HL-60/S4 treated with retinoic acid at 250 ng/mL for 4 days and 3 days (cell line): ENCODE data around the gene GPR107.
"Not testable (repeated sequence)": the region's sequence is repeated elsewhere in the genome, so short reads cannot be mapped to it uniquely, and the experiment has no call there.

Experiments
- in situ Hi-C: fragments of 300-500 bp; cut with MboI; formaldehyde crosslinking; loops from 2 replicates; pipeline ENCODE4 v1.7.0; 2022; ENCODE audit warnings: low sequenced_read_pairs

GPR107 gene

DNA sequence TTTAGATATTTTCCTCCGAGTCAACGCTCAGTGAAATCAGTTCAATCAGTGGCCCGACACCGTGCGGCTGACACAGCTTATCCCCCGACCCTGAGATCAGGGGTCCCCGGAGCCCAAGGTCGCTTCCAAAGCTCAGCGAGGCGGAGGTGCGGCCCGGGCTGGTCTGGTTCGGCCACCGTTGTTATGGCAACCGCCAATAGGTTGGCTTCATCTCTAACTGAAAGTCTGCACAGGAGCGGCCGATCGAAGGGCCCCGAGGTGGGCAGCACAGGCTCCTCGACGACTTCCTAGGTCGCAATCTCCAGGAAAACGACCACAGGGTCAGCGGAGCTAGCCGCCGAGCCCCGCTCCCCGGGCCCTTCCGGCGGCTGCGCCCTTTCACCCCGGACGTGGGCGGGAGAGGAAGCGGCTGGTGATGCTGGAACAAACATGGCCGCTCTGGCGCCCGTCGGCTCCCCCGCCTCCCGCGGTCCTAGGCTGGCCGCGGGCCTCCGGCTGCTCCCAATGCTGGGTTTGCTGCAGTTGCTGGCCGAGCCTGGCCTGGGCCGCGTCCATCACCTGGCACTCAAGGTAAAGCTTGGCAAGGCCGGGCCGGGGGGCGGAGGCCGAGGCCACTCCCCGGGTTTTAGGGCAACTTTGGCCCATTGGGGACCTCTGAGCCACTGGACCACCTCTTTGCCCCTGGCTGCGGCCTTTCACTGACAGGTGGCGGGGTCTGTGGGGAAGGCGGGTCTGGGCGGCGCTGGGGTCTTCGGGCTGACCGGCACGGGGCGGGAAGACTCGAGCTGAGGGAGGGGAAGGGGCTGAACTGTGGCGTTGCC, at the start of gene GPR107:
Gene GPR107, plus strand, starts transcription at position 403 of the 821 bp plus-strand sequence. Its CDS starts 27 bp downstream, at position 430.
- in situ Hi-C loops, result no loop called here

DNA sequence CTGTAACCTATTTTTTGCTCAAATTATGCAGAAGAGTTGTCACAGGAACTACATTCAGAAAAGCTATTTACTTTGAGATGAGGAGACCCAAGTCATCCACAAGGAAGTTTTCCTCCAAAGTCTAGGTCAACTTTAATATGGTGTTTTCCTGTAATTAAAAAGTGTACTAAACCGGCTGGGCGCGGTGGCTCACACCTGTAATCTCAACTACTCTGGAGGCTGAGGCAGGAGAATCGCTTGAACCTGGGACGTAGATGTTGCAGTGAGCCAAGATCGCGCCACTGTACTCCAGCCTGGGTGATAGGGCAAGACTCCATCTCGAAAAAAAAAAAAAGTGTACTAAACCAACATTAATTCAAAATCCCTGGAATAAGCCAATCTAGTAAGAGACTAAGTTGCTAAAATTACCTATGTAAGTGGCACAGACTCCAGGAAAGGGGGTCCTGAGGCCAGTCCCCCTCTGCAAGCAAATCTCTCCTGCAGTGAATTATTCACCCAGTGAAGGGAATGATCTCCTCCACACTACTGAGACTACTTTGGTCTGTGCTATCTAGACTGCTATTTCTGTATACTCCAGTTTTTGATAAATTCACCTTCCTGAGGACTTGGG, 49.7 kb upstream of the GPR107 start:
- in situ Hi-C loops, result no loop called here

- in situ Hi-C loops, result not testable (repeated sequence)
Measured at GRCh38 chr9:130006952-130007351, 46.8 kb upstream of the GPR107 start.

- in situ Hi-C loops, result no loop called here
Measured at GRCh38 chr9:130008538-130008937, 45.2 kb upstream of the GPR107 start.

- in situ Hi-C loops, result not testable (repeated sequence)
Measured at GRCh38 chr9:130009546-130009945, 44.2 kb upstream of the GPR107 start.

DNA sequence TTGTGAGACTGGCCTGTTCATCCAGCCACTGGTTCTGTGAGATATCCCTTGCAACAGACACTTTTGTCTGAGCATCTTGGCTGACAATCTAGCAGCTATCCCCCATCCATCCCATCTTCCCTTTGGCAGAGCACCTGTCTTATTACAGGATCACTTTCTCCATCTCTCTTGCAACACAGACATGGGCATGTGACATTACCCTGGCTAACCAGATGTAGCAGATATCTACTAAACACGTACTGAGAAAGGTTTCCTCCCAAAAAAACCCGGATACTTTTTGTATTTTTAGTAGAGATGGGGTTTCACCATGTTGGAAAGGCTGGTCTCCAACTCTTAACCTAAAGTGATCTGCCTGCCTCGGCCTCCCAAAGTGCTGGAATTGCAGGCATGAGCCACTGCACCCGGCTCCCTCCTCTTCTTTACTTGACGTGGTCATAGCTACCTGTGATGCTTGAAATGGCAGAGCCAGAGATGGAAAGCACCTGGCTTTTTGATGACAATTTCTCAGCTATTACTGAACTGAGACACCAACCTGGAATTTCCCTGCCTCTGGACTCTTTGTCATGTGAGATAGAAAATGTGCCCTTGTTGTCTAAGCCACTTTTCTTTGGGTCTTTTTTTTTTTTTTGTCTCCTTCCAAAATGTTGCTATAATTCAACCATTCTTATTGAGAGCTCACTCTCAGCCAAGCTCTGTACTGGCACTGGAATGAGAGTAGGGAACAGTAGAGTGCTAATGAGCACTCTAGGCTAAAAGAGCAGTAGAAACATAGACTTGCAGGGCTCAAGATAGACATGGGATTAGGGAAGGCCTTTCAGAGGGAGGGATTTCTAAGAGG, 43.3 kb upstream of the GPR107 start:
- in situ Hi-C loops, result no loop called here

- in situ Hi-C loops, result no loop called here
Measured at GRCh38 chr9:130013326-130013725, 40.4 kb upstream of the GPR107 start.

DNA sequence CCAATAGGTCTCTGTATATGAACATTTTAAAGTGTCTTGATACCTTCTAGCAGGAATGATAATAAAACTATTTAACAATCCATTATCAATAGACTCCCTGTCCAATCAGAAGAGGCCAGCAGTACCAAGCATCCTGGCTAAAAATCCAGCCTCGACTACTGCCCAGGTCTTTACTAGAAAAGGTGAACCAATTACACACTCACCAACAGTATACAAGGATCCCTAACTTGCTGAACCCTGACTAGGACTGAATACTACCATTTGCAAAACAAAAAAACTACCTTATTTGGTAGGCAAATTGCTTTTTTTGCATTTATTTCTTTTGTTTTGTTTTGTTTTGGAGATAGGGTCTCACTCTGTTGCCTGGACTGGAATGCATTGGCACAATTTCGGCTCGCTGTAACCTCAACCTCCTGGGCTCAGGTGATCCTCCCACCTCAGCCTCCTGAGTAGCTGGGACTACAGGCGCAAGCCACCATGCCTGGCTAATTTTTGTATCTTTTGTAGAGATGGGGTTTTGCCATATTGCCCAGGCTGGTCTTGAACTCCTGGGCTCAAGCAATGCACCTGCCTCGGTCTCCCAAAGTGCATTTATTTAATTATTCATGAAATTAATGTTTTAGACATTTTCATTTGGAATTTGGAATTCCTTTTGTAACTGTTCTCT, 38.2 kb upstream of the GPR107 start:
- in situ Hi-C loops, result no loop called here

DNA sequence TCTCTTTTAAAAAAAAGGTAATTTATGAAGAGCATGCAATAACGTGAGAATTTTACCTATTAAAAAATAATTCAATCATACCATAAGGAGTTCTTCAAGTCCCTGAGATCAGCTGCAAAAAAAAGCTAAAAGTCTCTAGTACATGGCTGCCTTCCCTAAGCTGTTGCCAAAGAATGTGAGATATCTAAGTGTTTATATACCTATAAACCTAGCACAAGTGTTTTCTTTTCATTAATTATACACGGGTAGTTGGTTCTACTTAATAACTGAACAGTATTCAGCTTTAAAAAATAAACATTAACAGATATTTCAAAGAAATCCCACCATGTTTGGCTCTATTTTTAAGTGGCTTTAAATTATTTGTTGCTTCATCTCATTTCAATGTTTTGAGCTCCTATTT, 36.6 kb upstream of the GPR107 start:
- in situ Hi-C loops, result no loop called here

DNA sequence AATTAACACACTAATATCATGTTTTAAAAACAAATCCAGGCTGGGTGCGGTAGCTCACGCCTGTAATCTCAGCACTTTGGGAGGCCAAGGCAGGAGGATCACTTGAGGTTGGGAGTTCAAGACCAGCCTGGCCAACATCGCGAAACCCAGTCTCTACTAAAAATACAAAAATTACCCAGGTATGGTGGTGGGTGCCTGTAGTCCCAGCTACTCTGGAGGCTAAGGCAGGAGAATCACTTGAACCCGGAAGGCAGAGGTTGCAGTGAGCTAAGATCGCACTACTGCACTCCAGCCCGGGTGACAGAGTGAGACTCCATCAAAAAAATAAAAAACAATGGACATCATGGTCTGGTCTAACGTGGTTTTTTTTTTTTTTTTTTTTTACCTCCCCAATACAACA, 36.2 kb upstream of the GPR107 start:
- in situ Hi-C loops, result not testable (repeated sequence)

DNA sequence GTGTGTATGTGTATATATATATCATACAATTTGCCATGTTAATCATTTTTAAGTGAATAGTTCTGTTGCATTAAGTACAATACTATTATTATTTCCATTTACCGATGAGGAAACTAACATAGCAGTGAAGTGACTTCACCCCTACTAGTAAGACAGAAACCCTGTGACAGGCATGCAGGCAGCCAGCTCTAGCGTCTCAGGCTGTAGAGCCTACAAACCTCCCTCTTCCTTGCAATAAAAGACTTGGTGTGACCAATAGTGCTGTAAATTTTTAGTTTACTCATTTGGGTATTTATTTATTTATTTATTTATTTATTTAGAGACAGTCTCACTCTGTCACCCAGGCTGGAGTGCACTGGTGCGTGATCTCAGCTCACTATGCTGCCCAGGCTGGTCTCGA, 35.4 kb upstream of the GPR107 start:
- in situ Hi-C loops, result no loop called here

DNA sequence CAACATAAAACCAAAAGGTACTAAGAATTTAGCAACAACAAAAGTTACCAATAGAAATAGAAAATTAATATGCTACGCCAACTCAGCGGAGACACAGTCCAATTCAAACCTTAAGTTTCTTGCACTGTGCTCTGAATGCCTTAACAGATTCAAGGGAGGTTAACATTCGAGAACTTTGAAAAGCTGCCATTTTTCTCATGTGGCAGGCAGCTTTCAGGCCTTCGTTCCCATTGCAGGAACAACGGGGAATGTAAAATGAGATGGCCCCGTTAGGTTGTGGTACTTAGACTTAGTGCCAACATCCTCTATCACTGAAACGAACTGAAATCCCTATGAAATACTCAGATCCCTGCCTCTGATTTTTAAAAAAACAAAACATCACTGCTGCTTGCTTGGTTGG, 33.1 kb upstream of the GPR107 start:
- in situ Hi-C loops, result no loop called here

GRCh38 chr9:130021123-130021522, 32.6 kb upstream of the GPR107 start:
- in situ Hi-C loops, result no loop called here

GRCh38 chr9:130021842-130022241, 31.9 kb upstream of the GPR107 start:
- in situ Hi-C loops, result not testable (repeated sequence)

GRCh38 chr9:130022566-130023143, 31.1 kb upstream of the GPR107 start:
- in situ Hi-C loops, result no loop called here

GRCh38 chr9:130023144-130023787, 30.4 kb upstream of the GPR107 start:
- in situ Hi-C loops, result no loop called here

DNA sequence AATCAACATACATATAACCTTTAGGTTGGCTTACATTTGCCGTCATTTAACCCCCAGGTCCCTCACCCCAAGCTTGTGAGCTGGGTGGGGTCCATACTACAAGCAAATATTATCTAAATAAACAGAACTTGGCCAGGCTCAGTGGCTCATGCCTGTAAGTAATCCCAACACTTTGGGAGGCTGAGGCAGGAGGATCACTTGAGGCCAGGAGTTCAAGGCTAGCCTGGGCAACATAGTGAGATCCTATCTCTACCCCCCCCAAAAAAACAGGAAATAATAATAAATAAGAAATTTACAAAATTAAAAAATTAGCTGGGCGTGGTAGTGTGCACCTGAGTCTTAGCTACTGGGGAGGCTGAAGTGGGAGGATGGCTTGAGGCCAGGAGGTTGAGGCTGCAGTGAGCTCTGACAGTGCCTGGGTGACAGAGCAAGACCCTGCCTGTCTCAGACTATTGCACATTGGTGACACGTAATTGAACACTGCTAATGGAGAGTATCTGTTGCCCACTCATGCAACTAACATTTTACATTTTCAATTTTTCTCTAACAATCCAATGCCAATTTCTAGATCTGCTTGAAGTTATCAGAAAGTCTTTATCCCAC, 29.6 kb upstream of the GPR107 start:
- in situ Hi-C loops, result no loop called here

- in situ Hi-C loops, result no loop called here
Measured at GRCh38 chr9:130024597-130024994, 29.1 kb upstream of the GPR107 start.

DNA sequence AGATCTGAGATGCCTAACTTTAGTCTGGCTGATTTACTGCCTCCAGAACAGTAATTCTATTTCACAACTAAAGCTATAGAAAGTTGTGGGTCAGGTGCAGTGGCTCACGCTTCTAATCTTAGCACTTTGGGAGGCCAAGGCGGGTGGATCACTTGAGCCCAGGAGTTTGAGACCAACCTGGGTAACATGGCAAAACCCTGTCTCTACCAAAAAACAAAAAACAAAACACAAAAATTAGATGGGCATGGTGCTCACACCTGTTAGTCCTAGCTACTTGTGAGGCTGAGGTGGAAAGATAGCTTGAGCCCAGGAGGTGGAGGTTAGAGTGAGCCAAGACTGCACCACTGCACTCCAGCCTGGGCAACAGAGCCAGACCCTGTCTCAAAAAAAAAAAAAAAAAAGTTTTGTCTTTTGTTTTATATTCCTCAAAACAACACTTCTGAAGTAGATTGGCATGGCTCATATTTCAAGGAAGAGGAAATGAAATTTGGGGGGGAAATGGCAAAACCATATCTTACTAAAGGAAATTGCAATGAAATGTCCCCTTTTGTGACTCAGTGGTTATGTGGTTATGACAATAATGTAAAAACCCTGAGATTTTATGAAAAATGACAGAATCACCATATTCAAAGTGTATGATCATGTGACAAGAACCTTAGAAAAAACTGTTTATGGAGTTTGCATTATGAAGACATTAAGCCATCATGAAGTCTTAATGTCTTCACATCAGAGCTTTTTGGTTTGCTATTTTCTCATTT, 26.9 kb upstream of the GPR107 start:
- in situ Hi-C loops, result no loop called here
